GM18951 (cell line): ENCODE results near the gene USH2A.

Experiments used
- POLR2A ChIP-seq: IDR thresholded peaks from 4 replicates; pipeline ENCODE4 v1.6.1; 2011; ENCODE audit warnings: mild to moderate bottlenecking; ENCODE audit not compliant: insufficient read length, insufficient read depth; ENCODE audit errors: extremely low read depth
- in situ Hi-C: fragments of 300-500 bp; cut with MboI; formaldehyde crosslinking; loops from one replicate; pipeline ENCODE4 v1.12.0; 2022; ENCODE audit warnings: low sequenced_read_pairs, mixed read lengths, inconsistent platforms; ENCODE audit not compliant: unreplicated experiment

Gene USH2A

DNA sequence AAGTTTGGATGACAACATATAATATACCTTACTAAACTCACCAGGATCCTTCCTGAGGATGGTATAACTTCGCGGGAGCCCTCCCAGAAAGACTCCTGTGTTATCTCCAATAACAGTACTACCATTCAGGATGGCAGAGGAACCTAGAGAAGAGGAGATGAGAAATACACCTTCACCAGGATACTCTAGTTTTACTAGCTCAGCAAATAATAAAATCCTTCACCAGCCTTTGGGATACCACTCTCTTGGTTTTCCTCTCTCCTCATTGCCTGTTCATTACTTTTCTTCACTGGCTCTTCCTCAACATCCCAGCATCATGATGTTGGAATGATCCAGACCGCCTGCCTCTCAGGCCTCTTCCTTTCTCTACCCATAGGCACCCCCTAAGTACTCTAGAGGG, 336.6 kb downstream of the USH2A start:
- TF ChIP-seq POLR2A: no peak
- in situ Hi-C loops: no loop called here

DNA sequence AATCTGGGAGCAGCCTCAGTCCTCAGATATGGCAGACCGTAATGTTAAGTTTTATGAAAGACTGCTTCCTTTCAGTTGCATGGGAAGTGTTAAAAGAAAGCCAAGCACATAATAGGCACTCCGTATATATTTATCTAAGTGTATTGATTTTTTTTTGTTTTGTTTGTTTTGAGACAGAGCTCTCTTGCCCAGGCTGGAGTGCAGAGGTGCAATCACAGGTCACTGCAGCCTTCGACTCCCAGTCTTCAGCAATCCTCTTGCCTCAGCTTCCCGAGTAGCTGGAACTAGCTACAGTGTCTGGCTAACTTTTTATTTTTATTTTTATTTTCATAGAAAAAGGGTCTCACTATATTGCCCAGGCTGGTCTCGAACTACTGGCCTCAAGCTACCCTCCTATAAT, 341.8 kb downstream of the USH2A start:
- TF ChIP-seq POLR2A: no peak
- in situ Hi-C loops: no loop called here

DNA sequence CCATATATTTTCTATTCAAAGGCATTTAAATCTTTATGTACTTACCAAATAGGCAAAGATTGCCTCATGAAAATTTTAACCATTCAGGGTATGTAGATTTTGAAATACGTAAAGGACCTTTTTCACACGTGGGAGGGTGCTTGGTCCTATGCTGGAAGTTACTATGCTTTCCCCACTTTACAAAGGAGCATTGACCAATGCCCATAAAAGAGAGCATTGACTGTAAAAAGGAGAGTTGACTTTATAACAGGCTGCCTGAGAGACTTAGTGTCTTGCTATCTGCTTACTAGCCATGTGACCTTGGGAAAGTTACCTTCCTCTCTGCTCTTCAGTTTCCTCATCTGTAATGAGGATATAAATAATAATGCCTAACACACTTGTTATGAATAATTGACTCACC, 346.5 kb downstream of the USH2A start:
- no peak for TF ChIP-seq POLR2A
- in situ Hi-C loops: no loop called here

DNA sequence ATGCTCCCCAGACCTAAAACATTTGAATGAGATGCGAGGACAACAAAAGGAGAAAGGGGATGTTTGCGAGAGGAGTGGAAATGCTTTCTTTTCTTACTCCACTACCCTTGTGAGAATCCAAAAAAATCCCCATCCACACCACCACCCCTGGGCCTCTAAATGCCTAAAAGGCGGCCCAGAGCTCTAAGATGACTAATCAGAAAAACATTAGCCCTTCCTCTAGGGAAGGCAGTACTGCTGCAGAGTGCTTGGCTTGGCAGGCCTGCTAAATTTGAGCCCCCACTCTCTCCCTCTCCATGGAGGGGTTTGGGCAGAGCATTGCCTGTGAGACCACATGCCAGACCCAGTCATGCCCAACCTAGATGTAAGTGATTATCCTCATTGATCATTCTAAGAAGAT, 347.9 kb downstream of the USH2A start:
- TF ChIP-seq POLR2A: no peak
- in situ Hi-C loops: no loop called here

DNA sequence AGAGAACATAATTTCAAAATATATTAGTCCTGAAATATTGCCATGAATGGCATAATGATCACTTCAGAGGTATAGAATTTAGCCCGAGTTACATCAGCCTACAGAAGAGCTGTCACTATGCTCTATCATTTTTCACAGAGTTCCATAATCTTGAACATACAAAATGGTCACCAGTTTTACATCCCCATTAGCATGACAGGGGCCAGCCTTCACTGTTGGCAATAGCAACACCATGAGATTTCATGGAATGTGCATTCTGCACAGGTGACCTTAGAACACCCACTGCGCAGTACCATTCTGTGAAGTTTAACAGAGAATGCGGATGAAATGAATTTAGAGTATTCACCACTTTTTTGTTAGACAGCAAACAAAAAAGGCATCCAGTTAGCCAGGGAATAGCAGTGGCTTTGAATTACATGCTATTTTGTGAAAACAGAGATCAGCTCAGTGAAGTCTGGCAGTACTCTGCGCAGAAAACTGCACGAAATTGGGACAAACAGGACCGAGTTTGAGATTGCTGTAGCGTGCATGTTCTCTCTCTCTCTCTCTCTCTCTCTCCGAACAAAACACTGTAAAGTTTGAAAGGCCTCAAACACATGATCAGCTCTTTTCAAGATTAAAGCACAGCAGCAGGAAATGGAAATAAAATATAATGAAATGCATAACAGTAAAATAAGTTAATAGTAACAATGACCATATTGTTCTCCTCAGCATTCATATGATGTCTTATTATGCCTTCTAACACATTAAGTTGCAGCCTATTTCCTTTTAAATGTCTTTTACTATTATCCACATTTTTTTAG, 349.3 kb downstream of the USH2A start:
- no peak for TF ChIP-seq POLR2A
- in situ Hi-C loops: no loop called here

DNA sequence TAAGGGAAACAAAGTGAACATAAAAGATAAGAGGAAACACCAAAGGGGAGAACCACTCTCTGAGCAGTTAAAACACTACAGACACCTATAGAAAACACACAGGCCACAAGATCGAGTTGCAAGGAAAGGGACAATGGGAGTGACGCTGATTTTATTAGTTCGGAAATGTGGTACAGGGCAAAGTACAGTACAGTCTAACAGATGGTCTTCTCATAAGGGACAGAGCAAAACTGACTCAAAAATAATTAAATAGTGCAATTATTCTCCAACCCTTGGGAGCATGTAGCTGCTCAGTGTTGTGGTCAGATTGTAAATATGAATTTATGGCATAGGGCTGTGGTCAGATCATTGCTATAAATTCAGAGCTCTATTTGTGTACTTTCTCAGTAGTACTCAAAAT, 352.0 kb downstream of the USH2A start:
- TF ChIP-seq POLR2A: no peak
- in situ Hi-C loops: no loop called here

DNA sequence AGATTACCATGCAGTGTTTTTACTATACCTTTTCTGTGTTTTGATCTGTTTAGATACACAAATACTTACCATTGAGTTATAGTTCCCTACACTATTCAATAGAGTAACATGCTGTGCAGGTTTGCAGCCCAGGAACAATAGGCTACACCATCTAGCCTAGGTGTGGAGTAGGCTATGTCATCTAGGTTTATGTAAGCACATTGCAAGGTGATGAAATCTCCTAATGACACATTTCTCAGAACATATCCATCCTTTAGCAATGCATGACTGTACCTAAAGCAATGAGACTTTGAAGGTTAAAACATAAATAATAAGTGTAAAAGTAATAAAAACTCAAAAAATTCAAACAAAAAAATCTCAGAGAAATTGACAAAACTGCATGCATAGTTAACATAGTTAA, 358.6 kb downstream of the USH2A start:
- no peak for TF ChIP-seq POLR2A
- in situ Hi-C loops: no loop called here

DNA sequence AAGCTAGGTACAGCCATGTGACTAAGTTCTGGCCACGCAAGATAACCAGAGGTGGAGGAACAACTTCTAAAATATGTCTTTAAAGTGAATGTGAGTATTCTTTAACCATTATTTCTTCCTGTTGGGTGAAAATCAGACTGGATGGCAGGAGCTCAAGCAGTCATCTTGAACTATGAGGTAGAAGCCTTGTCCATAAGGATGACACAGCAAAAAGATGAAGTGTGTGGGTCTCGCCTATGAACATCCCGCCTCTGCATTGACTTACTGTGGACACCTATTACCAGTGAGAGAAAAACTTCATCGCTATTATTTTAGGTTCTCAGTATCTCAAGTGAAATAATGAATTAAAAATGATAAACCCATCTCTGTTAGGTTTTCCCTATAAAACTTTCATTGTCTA, 365.3 kb downstream of the USH2A start:
- no peak for TF ChIP-seq POLR2A
- in situ Hi-C loops: no loop called here

DNA sequence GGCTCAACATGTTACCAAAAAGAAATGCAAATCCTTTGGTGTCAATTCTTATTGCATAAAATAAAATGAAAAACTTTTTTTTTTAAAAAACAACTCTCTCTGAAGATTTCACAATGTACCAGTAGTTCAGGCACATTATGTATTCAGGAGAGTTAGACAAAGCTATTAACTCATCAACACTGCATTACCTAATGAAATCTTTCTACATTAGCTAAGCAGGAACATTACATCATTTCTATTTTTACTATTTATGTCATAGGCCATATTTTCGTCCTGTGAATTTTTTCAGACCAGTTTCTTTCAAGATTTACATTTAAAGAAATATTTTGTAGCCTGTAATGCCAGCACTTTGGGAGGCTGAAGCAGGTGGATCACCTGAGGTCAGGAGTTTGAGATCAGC, 366.2 kb downstream of the USH2A start:
- no peak for TF ChIP-seq POLR2A
- in situ Hi-C loops: no loop called here

DNA sequence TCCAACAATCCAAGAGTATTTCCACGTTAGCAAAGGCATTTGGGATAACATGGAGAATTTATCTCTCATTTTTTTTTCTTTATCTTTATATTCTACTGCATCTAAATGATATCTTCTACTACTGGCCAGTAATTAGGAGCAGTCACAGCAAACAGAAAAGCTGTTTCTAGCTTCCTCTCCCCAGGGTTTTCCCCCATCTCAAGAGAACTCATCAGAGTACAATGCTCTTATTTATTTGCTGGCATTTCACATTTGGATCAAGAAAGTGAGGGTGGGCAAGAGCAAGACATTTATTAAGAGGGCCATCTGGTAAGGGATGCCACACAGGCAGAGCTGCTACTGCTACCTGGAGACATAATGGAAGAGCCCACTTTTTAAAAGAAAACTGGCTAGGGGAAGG, 368.2 kb downstream of the USH2A start:
- TF ChIP-seq POLR2A: no peak
- in situ Hi-C loops: no loop called here

DNA sequence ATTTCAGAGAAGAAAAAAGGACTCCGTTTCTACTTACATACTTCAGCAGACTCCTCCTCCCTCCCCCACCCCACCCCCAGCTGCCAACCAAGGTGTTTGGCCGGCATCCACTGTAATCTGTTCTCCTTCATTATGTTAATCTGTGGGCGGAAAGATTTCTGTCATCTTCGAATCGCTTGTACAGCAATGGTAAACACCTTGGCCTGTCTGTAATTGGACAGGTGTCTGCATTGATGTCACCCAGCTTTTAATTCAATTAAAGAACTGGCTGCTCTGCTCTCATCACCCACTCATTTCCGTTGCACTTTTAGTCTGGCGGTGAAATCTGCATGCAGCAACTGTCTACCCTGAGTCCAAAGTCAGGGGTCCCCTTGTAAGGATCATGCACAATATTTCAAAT, 368.6 kb downstream of the USH2A start:
- no peak for TF ChIP-seq POLR2A
- in situ Hi-C loops: no loop called here

DNA sequence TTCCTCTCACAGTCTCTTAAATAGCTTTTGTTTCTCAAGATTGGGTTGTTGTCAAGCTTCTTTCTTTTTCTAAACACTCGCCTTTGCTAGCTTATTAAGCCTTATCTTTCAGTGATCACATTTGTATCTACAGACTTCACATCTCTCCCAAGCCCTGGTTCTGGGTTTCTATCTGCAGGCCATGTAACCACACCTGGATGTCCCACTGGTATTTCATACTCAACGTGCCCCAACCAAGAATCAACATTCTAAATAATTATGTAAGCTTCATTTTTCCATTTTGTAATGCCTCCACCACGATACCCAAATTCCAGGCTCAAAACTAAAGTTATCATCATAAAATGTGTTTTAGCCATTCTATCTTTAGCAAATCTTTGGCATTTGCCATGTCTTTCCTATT, 372.2 kb downstream of the USH2A start:
- in situ Hi-C loops: no loop called here
- no peak for TF ChIP-seq POLR2A

DNA sequence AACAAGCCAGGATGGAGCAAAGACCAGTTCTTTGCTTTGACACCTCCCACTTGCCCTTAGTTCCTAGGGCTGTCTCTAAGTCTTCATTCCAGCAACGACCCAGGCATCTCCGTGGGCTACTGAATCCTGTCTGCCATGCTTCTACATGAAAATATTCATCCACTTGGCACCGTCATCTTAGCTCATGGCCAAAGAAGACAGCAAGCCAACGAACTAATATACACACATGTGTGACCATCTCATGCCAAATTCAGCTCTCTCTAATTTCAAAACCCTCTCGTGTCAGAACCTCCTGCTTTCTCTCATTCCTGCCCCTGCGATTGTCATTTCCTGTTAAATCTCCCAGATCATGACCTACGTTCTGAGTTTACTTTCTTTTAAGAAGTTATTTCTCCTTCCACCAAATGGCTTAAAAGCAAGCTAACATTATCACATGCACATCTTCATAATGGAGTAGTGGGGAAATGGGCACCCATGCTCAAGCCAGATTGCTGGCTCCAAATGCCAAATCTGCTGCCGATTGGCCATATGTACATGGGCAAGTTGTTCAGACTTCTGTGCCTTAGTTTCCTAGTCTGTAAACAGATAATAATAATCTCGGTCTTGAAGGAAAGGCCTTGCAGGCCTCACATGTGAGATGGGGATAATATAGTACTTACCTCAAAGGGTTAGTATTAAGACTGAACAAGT, 373.4 kb downstream of the USH2A start:
- no peak for TF ChIP-seq POLR2A
- in situ Hi-C loops: no loop called here
